DND-41 (cell line): Measurements from ENCODE around the gene EPB41L3.

Experiments
- ATAC-seq: fragments of 200-7000 bp; cut with Tn5 transposase; 3 replicates; pipeline ENCODE4 v1.9.1; 2021; ENCODE audit warnings: low read depth; ENCODE audit not compliant: insufficient read depth
- DNase-seq: peaks from one replicate; pipeline ENCODE4 v3.0.0-alpha.2; 2020
- H2AFZ ChIP-seq: 2 replicates; pipeline ENCODE4 v1.6.0; 2012; ENCODE audit warnings: low read depth, low read length
- H3K27ac ChIP-seq: 2 replicates; pipeline ENCODE4 v1.5.1; 2012; ENCODE audit warnings: low read length, inconsistent platforms
- H3K27me3 ChIP-seq: fragments of 200-600 bp; sonication (generic); 2 replicates; pipeline ENCODE4 v1.6.0; 2012; ENCODE audit warnings: low read length, mild to moderate bottlenecking, inconsistent platforms; ENCODE audit not compliant: insufficient read depth, poor library complexity
- H3K36me3 ChIP-seq: 2 replicates; pipeline ENCODE4 v1.5.1; 2012; ENCODE audit warnings: low read length, inconsistent platforms; ENCODE audit not compliant: insufficient read depth
- H3K4me1 ChIP-seq: 2 replicates; pipeline ENCODE4 v1.5.1; 2012; ENCODE audit warnings: mild to moderate bottlenecking, low read length; ENCODE audit not compliant: insufficient read depth
- H3K4me2 ChIP-seq: 2 replicates; pipeline ENCODE4 v1.6.0; 2012; ENCODE audit warnings: mild to moderate bottlenecking, moderate library complexity, low read length, inconsistent platforms; ENCODE audit not compliant: insufficient read depth
- H3K4me3 ChIP-seq, 2 experiments: fragments of 200-600 bp in 1 of 2; shearing (Covaris generic) in 1 of 2; 2 replicates each; pipeline ENCODE4 v1.5.1; 2012 to 2016; ENCODE audit warnings: inconsistent platforms in 2 of 2, low read length in 2 of 2, mild to moderate bottlenecking in 2 of 2, low read depth in 1 of 2, moderate library complexity in 1 of 2
- H3K79me2 ChIP-seq: 2 replicates; pipeline ENCODE4 v1.6.0; 2012; ENCODE audit warnings: low read length, inconsistent platforms; ENCODE audit not compliant: insufficient read depth
- H3K9ac ChIP-seq: 2 replicates; pipeline ENCODE4 v1.6.0; 2012; ENCODE audit warnings: low read depth, mild to moderate bottlenecking, inconsistent platforms, low read length, moderate library complexity
- H3K9me3 ChIP-seq: 2 replicates; pipeline ENCODE4 v1.5.1; 2012; ENCODE audit warnings: low read length, moderate library complexity, mild to moderate bottlenecking, inconsistent platforms; ENCODE audit not compliant: insufficient read depth, severe bottlenecking
- H4K20me1 ChIP-seq: 2 replicates; pipeline ENCODE4 v1.6.0; 2012; ENCODE audit warnings: low read length; ENCODE audit not compliant: insufficient read depth
- CTCF ChIP-seq: IDR thresholded peaks from 2 replicates; pipeline ENCODE4 v1.5.1; 2012; ENCODE audit warnings: borderline replicate concordance, low read length, moderate library complexity, mild to moderate bottlenecking; ENCODE audit not compliant: poor library complexity, severe bottlenecking; ENCODE audit errors: extremely low read depth
- EZH2 ChIP-seq: IDR thresholded peaks from 3 replicates; pipeline ENCODE4 v1.6.1; 2012; ENCODE audit warnings: borderline replicate concordance, low read depth, mild to moderate bottlenecking, moderate library complexity, low read length, inconsistent platforms; ENCODE audit not compliant: severe bottlenecking

The EPB41L3 gene

GRCh38 chr18:5546660-5547059 lies 2.9 kb upstream of the EPB41L3 start:
- ATAC-seq (no peak), DNase-seq (no peak)
- Histone ChIP-seq H3K36me3 (no peaks in the 10 kb centered on the region), H3K79me2 (no peaks in the 10 kb centered on the region), H3K9me3 (no peaks in the 10 kb centered on the region), H3K27ac (no peak overlapping the region), H3K9ac (no peak overlapping the region), H4K20me1 (no peaks in the 10 kb centered on the region), H3K27me3 (no peaks in the 10 kb centered on the region), H3K4me3 (no peak overlapping the region), H3K4me1 (no peaks in the 10 kb centered on the region), H3K4me2 (no peak overlapping the region), H2AFZ (no peak overlapping the region)
- TF ChIP-seq EZH2 (no peak), CTCF (peak; percentile 19)

GRCh38 chr18:5543036-5543680 lies 639 bp downstream of the EPB41L3 start:
- Histone ChIP-seq H4K20me1 (no peaks in the 10 kb centered on the region), H3K9ac (no peak overlapping the region), H3K4me3 (no peak overlapping the region), H3K27ac (no peak overlapping the region), H3K36me3 (no peaks in the 10 kb centered on the region), H3K4me1 (no peaks in the 10 kb centered on the region), H3K9me3 (no peaks in the 10 kb centered on the region), H3K4me2 (no peak overlapping the region), H2AFZ (no peak overlapping the region), H3K27me3 (no peaks in the 10 kb centered on the region), H3K79me2 (no peaks in the 10 kb centered on the region)
- no peak for ATAC-seq
- no peak for DNase-seq
- TF ChIP-seq CTCF (no peak), EZH2 (no peak)

GRCh38 chr18:5542515-5543035 lies 1.2 kb downstream of the EPB41L3 start:
- H3K9me3 ChIP-seq: no peaks in the 10 kb centered on the region
- H3K27ac ChIP-seq: no peak overlapping the region
- H2AFZ ChIP-seq: no peak overlapping the region
- H3K9ac ChIP-seq: no peak overlapping the region
- no peaks in the 10 kb centered on the region for H3K4me1 ChIP-seq
- DNase-seq (no peak), ATAC-seq (no peak)
- H3K79me2 ChIP-seq: no peaks in the 10 kb centered on the region
- TF ChIP-seq CTCF (no peak), EZH2 (no peak)
- no peak overlapping the region for H3K4me3 ChIP-seq
- H3K27me3 ChIP-seq: no peaks in the 10 kb centered on the region
- no peaks in the 10 kb centered on the region for H4K20me1 ChIP-seq
- no peaks in the 10 kb centered on the region for H3K36me3 ChIP-seq
- H3K4me2 ChIP-seq: no peak overlapping the region
